HCT116 (cell line): Measurements from ENCODE around the gene PARVB. TPM values are rescaled to one million over a fixed set of nuclear protein-coding genes. Genes with fewer than 3 reads are reported as not detected.

Experiments used
- ATAC-seq: fragments of 200-7000 bp; cut with Tn5 transposase; 2 replicates; pipeline ENCODE4 v1.9.1; 2020; ENCODE audit warnings: mild to moderate bottlenecking, moderate library complexity
- BruUV-seq: library from RNA; stranded (reverse); fragments of 400-500 nt; replicated peaks from 2 replicates; lab custom pipeline; 2021; lab: Mats Ljungman, UMichigan
- CTCF ChIA-PET: fragments of 300-600 bp; sonication (Branson Sonifier 250); formaldehyde crosslinking; loops from one replicate; lab custom pipeline; 2021; ENCODE audit warnings: antibody characterized with exemption; lab: Charles Lee
- POLR2A ChIA-PET: fragments of 300-600, 350-600 bp; sonication (Branson Sonifier 250); formaldehyde crosslinking; loops from one replicate; lab custom pipeline; 2021; ENCODE audit warnings: antibody characterized with exemption; lab: Charles Lee
- RAD21 ChIA-PET, 2 experiments: fragments of 300-600 bp; sonication (Branson Sonifier 250); formaldehyde crosslinking; loops; one replicate each; lab custom pipeline; 2023; ENCODE audit warnings: low total read pairs in 2 of 2; ENCODE audit not compliant: uncharacterized antibody in 2 of 2, unreplicated experiment in 2 of 2, low non-redundant PET in 1 of 2; lab: Charles Lee
- DNase-seq: peaks from one replicate; pipeline ENCODE4 v3.0.0-alpha.2; 2010; ENCODE audit warnings: low read depth, low spot score
- H2AFZ ChIP-seq: fragments of 200-600 bp; shearing (Covaris generic), sonication (generic); 2 replicates; pipeline ENCODE4 v1.6.1; 2017; ENCODE audit warnings: low read depth, mixed run types, mixed read lengths, antibody characterized with exemption, low read length; ENCODE audit not compliant: poor library complexity, severe bottlenecking
- H3K27ac ChIP-seq: 2 replicates; pipeline ENCODE4 v1.5.1; 2012; ENCODE audit warnings: low read depth, low read length
- H3K27me3 ChIP-seq: fragments of 200-600 bp; sonication (generic); 2 replicates; pipeline ENCODE4 v1.6.1; 2016; ENCODE audit warnings: mixed run types, low read length, mixed read lengths; ENCODE audit not compliant: insufficient read depth
- H3K36me3 ChIP-seq, 2 experiments: fragments of 200-500 bp in 1 of 2; fragments of 200-600 bp in 1 of 2; sonication (Bioruptor generic) in 1 of 2; sonication (generic) in 1 of 2; 2 replicates each; pipeline versions ENCODE4 v1.5.1 to v1.6.1; 2014 to 2016; ENCODE audit warnings: low read length in 2 of 2, inconsistent platforms in 1 of 2, mixed read lengths in 1 of 2, mixed run types in 1 of 2; ENCODE audit not compliant: insufficient read depth in 2 of 2, control insufficient read depth in 1 of 2
- H3K4me1 ChIP-seq, 2 experiments: fragments of 200-600 bp in 1 of 2; sonication (generic) in 1 of 2; 2 replicates each; pipeline versions ENCODE4 v1.5.1 to v1.6.1; 2012 to 2017; ENCODE audit warnings: low read length in 2 of 2, inconsistent platforms in 1 of 2, mild to moderate bottlenecking in 1 of 2, mixed read lengths in 1 of 2, mixed run types in 1 of 2, moderate library complexity in 1 of 2; ENCODE audit not compliant: insufficient read depth in 2 of 2, control insufficient read depth in 1 of 2
- H3K4me2 ChIP-seq: fragments of 200-600 bp; sonication (generic); 2 replicates; pipeline ENCODE4 v1.6.1; 2017; ENCODE audit warnings: mixed run types, low read length, mixed read lengths
- H3K4me3 ChIP-seq, 2 experiments: fragments of 200-600 bp in 1 of 2; sonication (generic) in 1 of 2; replicated peaks in 1 of 2; 2 replicates each; pipeline ENCODE4 v1.5.1; 2011 to 2016; ENCODE audit warnings: low read length in 2 of 2, control low read depth in 1 of 2, low read depth in 1 of 2, mild to moderate bottlenecking in 1 of 2, mixed read lengths in 1 of 2, mixed run types in 1 of 2
- H3K79me2 ChIP-seq: fragments of 200-600 bp; sonication (generic); 2 replicates; pipeline ENCODE4 v1.6.1; 2017; ENCODE audit warnings: mild to moderate bottlenecking, mixed run types, low read length, moderate library complexity, mixed read lengths; ENCODE audit not compliant: insufficient read depth
- H3K9ac ChIP-seq: fragments of 200-600 bp; sonication (generic); 2 replicates; pipeline ENCODE4 v1.6.1; 2016; ENCODE audit warnings: low read length, mixed read lengths
- H3K9me2 ChIP-seq: fragments of 200-600 bp; sonication (generic), shearing (Covaris generic); 2 replicates; pipeline ENCODE4 v1.6.1; 2017; ENCODE audit warnings: mixed run types, mild to moderate bottlenecking, moderate library complexity; ENCODE audit not compliant: insufficient read depth
- H3K9me3 ChIP-seq, 2 experiments: fragments of 200-500 bp in 1 of 2; fragments of 200-600 bp in 1 of 2; sonication (Bioruptor generic) in 1 of 2; sonication (generic) in 1 of 2; 2 replicates each; pipeline ENCODE4 v1.6.1; 2014 to 2017; ENCODE audit warnings: low read length in 2 of 2, mixed read lengths in 2 of 2, inconsistent platforms in 1 of 2, low read depth in 1 of 2, mild to moderate bottlenecking in 1 of 2, mixed run types in 1 of 2, moderate library complexity in 1 of 2; ENCODE audit not compliant: control insufficient read depth in 1 of 2, insufficient read depth in 1 of 2
- H4K20me1 ChIP-seq: fragments of 200-600 bp; sonication (generic), shearing (Covaris generic); 2 replicates; pipeline ENCODE4 v1.6.1; 2017; ENCODE audit warnings: mixed run types, mild to moderate bottlenecking, moderate library complexity; ENCODE audit not compliant: insufficient read depth
- CBX3 ChIP-seq: IDR thresholded peaks from 2 replicates; pipeline ENCODE4 v1.6.1; 2012; ENCODE audit warnings: low read depth
- CEBPB ChIP-seq: IDR thresholded peaks from 2 replicates; pipeline ENCODE4 v1.6.1; 2012; ENCODE audit warnings: low read depth
- EZH2phosphoT487 ChIP-seq: fragments of 200-600 bp; IDR thresholded peaks from 2 replicates; pipeline ENCODE4 v1.6.1; 2018; ENCODE audit warnings: antibody characterized with exemption, borderline replicate concordance
- POLR2A ChIP-seq: IDR thresholded peaks from 2 replicates; pipeline ENCODE4 v1.7.0; 2011; ENCODE audit warnings: borderline replicate concordance; ENCODE audit not compliant: insufficient read depth, insufficient read length; ENCODE audit errors: extremely low read depth
- POLR2AphosphoS5 ChIP-seq: IDR thresholded peaks from 2 replicates; pipeline ENCODE4 v1.6.1; 2011; ENCODE audit warnings: mild to moderate bottlenecking, low read depth, low read length, moderate library complexity
- RAD21 ChIP-seq: IDR thresholded peaks from 2 replicates; pipeline ENCODE4 v1.6.1; 2012; ENCODE audit warnings: low read depth, mild to moderate bottlenecking
- SP1 ChIP-seq: IDR thresholded peaks from 2 replicates; pipeline ENCODE4 v1.6.1; 2012; ENCODE audit warnings: low read depth
- SRF ChIP-seq: IDR thresholded peaks from 2 replicates; pipeline ENCODE4 v1.6.1; 2012; ENCODE audit warnings: low read depth
- TCF7L2 ChIP-seq: IDR thresholded peaks from 2 replicates; pipeline ENCODE4 v1.7.0; 2011; ENCODE audit warnings: borderline replicate concordance, inconsistent platforms; ENCODE audit not compliant: insufficient read depth, insufficient read length; ENCODE audit errors: extremely low read depth
- ZFX ChIP-seq: fragments of 450-650 bp; IDR thresholded peaks from 2 replicates; pipeline ENCODE4 v1.6.1; 2017
- intact Hi-C: fragments of 100-400 bp; cut with micrococcal nuclease; formaldehyde crosslinking; loops from 2 replicates; pipeline ENCODE4 v1.10.0; 2022
- total RNA-seq: library from RNA; stranded (reverse); gene quantifications from one replicate; pipeline ENCODE4 v1.2.1, GENCODE V29; 2021; ENCODE audit not compliant: unreplicated experiment
- TF ChIP-seq, protein P1 (sequence below), 3 experiments: fragments of 200-600 bp in 1 of 3; sonication (generic) in 1 of 3; IDR thresholded peaks in 2 of 3; conservative IDR thresholded peaks in 1 of 3; 2 replicates each; pipeline ENCODE4 v1.5.1; 2012 to 2017; ENCODE audit warnings: low read depth in 2 of 3, low read length in 2 of 3, antibody characterized with exemption in 1 of 3, borderline replicate concordance in 1 of 3, control low read depth in 1 of 3, mild to moderate bottlenecking in 1 of 3, mixed read lengths in 1 of 3, mixed run types in 1 of 3, moderate library complexity in 1 of 3; ENCODE audit not compliant: insufficient read depth in 1 of 3
- TF ChIP-seq, protein P2 (sequence below): IDR thresholded peaks from 2 replicates; pipeline ENCODE4 v1.6.1; 2012
- TF ChIP-seq, protein P3 (sequence below): IDR thresholded peaks from 2 replicates; pipeline ENCODE4 v1.6.1; 2012

Gene PARVB
- total RNA-seq, 1 experiment from 2014 or later, result 21.4 TPM

DNA sequence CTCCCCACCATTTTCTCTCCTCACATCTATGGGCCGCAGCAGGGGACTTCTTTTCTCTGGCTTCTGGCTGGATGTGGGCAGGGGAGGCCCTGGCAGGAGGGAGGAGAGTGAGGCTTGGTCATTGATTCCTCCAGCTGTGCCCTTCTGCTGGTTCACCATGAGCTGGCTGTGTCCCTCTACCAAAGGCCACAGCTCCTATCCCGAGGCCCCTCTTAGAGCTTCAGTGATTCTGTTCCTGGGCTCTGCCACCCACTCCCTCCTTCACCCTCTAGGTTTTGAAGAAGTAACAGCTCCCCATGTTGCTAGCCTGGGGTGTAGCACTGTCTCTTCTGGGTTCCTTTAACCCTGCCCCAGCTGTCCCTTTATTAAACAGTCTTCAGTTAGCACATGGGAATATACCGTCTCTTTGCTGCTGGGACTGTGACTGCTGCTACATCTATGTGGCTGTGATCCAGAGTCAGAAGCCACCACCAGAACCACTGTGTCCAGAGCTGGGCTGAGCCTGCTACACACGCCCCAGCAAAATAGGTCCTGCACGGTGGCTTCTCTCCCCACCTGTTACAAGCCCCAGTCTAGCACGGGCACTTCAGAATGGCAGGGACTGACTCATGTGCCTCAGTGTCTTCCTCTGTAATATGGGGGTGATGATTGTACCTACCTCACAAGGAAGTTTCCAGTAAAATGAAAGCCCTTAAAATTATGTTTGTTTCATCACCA is 156.0 kb downstream of the PARVB start (continued):
- TF ChIP-seq, protein P1, sequence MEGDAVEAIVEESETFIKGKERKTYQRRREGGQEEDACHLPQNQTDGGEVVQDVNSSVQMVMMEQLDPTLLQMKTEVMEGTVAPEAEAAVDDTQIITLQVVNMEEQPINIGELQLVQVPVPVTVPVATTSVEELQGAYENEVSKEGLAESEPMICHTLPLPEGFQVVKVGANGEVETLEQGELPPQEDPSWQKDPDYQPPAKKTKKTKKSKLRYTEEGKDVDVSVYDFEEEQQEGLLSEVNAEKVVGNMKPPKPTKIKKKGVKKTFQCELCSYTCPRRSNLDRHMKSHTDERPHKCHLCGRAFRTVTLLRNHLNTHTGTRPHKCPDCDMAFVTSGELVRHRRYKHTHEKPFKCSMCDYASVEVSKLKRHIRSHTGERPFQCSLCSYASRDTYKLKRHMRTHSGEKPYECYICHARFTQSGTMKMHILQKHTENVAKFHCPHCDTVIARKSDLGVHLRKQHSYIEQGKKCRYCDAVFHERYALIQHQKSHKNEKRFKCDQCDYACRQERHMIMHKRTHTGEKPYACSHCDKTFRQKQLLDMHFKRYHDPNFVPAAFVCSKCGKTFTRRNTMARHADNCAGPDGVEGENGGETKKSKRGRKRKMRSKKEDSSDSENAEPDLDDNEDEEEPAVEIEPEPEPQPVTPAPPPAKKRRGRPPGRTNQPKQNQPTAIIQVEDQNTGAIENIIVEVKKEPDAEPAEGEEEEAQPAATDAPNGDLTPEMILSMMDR (IDR thresholded peaks at IDR 0.05 in 2 of 3, conservative IDR thresholded peaks at IDR 0.05 in 1 of 3; ENCODE audit: borderline replicate concordance in 1 of 3, insufficient read depth in 1 of 3, low read depth in 2 of 3, low read length in 2 of 3), result no peak
- TF ChIP-seq SP1, result no peak
- no peak for TF ChIP-seq SRF
- TF ChIP-seq, all 23 proteins: peak for 0

DNA sequence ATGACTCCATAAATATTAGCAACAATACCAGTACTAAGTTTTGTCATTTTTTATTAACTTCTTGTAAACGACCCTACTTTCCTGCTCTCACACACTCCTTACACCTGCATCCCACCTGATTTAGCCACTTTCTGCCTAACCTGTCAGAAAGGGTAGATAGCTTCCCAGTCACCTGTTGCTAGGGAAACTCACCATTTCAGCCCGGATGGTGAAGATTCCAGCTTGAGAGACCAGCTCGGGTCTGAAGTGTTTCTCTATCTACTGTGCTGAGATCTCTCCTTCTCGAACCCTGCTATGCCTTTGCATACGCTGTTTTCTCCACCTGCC is 156.6 kb downstream of the PARVB start, which contains the start of gene PARVG:
Gene PARVG (plus strand): TSS at position 220 of the 327 bp plus-strand sequence. CDS start 2,405 bp downstream, outside the sequence.
- Histone ChIP-seq H3K36me3 (no peaks in the 10 kb centered on the region), H3K27ac (no peak within 1 kb of the TSS), H4K20me1 (no peaks in the 10 kb centered on the region), H3K4me2 (no peak within 1 kb of the TSS), H3K4me1 (no peaks in the 10 kb centered on the region), H3K9ac (no peak within 1 kb of the TSS), H3K27me3 (peaks cover 3% of the 10 kb centered on the region; the same call in 1 of the 2 replicates), H3K4me3 (no peak within 1 kb of the TSS), H2AFZ (no peak within 1 kb of the TSS), H3K79me2 (no peaks in the 10 kb centered on the region), H3K9me2 (no peaks in the 10 kb centered on the region), H3K9me3 (no peaks in the 10 kb centered on the region)
- ChIA-PET POLR2A (no interaction called here), CTCF (no interaction called here), RAD21 (no interaction called here)
- no TSS peak for BruUV-seq
- DNase-seq (no peak), ATAC-seq (0 out of 2 replicates have a peak, but pooled peaks have one; percentile 38)
- intact Hi-C loops, result no loop called here
- TF ChIP-seq, protein P2, sequence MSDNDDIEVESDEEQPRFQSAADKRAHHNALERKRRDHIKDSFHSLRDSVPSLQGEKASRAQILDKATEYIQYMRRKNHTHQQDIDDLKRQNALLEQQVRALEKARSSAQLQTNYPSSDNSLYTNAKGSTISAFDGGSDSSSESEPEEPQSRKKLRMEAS, result no peak
- TF ChIP-seq ZFX (no peak), SRF (no peak), SP1 (no peak), EZH2phosphoT487 (no peak), RAD21 (no peak), POLR2AphosphoS5 (no peak), CBX3 (no peak), POLR2A (no peak), TCF7L2 (no peak), CEBPB (no peak)
- TF ChIP-seq, protein P3, sequence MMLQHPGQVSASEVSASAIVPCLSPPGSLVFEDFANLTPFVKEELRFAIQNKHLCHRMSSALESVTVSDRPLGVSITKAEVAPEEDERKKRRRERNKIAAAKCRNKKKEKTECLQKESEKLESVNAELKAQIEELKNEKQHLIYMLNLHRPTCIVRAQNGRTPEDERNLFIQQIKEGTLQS, result no peak
